DMS114 treated with DMSO at 0.1 percent for 48 hours (cell line): ENCODE measurements around the gene TRIO.
A peak's percentile ranks its signal among the peaks of the same experiment; 100 is the strongest.

Experiments used
- DNase-seq: peaks from one replicate; lab custom pipeline; 2025; ENCODE audit not compliant: unreplicated experiment; lab: John Stamatoyannopoulos, UW

TRIO gene

GRCh38 chr5:14263699-14264098 lies 120.6 kb downstream of the TRIO start:
- no peak for DNase-seq

- DNase-seq: peak; percentile 48
These were observed 121.6 kb downstream of the TRIO start for GRCh38 chr5:14264605-14265316.

- no peak for DNase-seq
These were observed 122.4 kb downstream of the TRIO start for GRCh38 chr5:14265570-14265969.

- no peak for DNase-seq
These were observed 123.0 kb downstream of the TRIO start for GRCh38 chr5:14266171-14266570.

- no peak for DNase-seq
These were observed 123.5 kb downstream of the TRIO start for GRCh38 chr5:14266686-14267085.

- no peak for DNase-seq
These were observed 124.2 kb downstream of the TRIO start for GRCh38 chr5:14267166-14267838.

GRCh38 chr5:14267991-14268708 lies 125.0 kb downstream of the TRIO start:
- DNase-seq: no peak

DNA sequence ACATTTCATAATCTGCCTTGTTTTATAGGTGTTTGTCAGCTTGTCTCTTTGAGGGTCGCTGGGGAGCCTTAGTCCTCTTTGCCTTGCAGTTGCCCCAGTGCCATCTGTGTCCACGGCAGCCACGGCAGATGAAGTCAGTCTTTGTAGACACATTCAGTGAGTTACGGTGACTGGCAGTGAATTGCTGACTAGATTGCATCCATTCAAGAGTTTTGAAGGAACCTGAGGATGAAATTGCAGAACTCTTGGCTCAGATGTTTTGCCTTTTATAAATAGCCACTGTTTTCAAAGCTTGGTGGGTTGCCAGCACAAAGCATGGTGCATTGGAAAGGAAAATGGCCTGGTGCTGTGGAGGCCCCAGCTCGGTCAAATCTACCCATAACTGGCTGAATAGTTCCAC lies 125.6 kb downstream of the TRIO start:
- DNase-seq: no peak

DNA sequence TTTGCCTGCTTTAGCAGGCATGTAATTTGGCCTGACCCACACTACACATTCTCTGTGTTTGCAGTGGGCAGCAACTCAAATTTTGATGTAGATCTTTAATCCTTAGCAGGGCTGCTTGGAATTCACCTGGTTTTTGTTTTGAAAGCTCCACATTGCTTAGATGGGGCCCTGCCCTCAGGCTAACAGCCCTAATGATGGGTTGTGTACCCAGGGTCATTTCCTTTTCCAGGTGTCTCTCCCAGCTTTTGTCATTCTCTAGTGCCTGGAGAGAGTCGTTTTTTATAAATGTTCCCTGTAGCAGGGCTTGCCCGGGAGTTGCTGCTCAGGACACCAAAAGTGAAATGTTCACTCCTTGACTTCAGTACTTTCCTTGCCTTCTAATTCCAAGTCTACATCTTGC lies 126.3 kb downstream of the TRIO start:
- DNase-seq: no peak

GRCh38 chr5:14270209-14270702 lies 127.1 kb downstream of the TRIO start:
- peak; percentile 52 for DNase-seq

DNA sequence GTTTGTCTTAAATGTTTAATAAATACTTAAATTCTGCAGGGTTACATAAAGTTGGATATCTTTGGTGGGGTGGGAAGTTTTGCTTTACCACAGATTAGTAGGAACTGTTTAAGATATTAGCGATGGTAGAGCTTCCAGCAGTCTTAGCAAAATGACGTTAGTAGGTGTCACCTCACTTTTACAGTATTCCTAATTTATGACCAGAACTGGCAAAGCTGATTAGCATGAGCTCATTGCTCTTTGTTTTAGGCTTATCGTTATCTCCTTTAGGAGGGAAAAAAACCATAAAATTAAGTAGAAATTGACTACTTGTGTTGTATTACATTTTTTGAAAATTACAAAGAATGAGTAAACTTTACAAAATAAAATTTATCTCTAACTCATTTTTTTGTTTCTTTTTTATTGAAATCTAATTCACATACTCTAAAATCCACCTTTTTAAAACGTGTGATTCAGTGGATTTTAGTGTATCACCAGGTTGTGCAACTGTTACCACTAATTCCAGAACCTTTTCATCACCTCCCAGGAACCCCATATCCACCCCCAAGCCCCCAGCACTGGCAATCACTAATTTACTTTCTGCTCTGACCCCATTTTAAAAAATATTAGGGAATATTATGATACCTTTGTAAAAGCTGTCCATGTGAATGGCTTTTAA lies 129.5 kb downstream of the TRIO start:
- no peak for DNase-seq

- DNase-seq: no peak
These were observed 130.1 kb downstream of the TRIO start for GRCh38 chr5:14273207-14273767.

GRCh38 chr5:14276380-14276779 lies 133.2 kb downstream of the TRIO start:
- no peak for DNase-seq

- DNase-seq: no peak
These were observed 134.5 kb downstream of the TRIO start for GRCh38 chr5:14277385-14278320.

- no peak for DNase-seq
These were observed 137.2 kb downstream of the TRIO start for GRCh38 chr5:14280294-14280854.

- no peak for DNase-seq
These were observed 138.6 kb downstream of the TRIO start for GRCh38 chr5:14281746-14282181.

GRCh38 chr5:14283139-14283538 lies 140.0 kb downstream of the TRIO start:
- no peak for DNase-seq

DNA sequence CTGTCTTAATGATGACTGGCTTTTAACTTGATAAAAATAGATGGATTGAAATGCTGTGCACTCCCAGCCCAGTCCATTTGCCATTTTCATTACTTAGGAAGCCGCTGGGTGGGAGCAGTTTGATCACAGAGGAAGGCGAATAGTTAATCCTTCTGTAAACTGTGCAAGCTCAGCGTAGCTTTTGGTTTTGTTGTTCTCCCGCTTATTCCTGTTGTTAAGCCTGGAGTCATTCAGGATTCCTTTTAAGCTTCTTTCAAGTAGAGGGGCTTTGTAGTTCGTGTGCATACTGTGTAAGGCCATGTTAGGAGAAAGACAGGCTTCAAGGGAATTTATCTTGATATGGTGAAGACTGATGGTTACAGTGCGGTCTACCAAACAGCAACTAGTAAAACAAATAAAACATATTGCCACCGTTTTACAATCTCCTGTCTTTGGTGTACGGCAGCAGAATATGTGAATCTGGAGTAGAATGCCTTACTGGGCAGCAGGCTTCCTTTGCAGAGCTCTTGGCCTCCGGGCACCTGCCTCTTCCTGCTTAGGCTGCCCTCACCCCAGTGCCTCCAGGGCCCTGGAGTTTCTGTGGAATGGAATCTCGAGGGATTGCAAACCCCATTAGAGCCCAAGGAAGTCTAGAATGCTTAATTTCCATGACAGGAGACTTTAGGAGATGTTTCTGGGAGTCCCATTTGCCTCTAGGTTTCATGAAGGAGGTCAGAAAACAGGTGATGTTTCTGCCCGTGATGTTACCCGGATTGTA lies 141.4 kb downstream of the TRIO start:
- no peak for DNase-seq

DNA sequence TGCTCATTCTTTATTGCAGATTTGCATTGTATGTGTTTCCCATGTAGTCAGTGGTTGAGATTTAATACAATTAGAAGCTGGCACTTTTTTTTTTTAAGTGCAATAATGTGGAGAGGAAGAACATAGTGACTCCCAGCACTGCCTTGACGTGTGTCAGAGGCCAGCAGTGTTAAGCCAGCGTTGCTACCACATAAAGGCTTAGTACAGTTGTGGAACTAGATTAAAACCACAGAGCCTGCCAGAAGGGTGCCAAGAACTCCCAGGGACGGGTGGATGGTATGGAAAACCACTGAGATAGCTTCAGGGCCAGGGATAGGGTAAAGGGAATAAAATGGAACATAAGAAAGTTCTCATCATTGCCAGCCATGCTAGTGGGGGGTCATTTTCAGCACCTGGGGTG lies 142.9 kb downstream of the TRIO start:
- no peak for DNase-seq
